Measurements from ENCODE around the gene MAN1A1.
"Not testable (repeated sequence)": the region's sequence is repeated elsewhere in the genome, so short reads cannot be mapped to it uniquely, and the experiment has no call there.

DNA sequence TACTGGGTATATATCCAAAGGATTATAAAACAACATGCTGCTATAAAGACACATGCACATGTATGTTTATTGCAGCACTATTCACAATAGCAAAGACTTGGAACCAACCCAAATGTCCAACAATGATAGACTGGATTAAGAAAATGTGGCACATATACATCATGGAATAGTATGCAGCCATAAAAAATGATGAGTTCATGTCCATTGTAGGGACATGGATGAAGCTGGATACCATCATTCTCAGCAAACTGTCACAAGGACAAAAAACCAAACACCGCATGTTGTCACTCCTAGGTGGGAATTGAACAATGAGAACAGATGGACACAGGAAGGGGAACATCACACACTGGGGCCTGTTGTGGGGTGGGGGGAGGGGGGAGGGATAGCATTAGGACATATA, 27.5 kb upstream of the MAN1A1 start:
- TF ChIP-seq EZH2 (IDR thresholded peaks at IDR 0.05; ENCODE audit: low read length, unreplicated experiment): not testable (repeated sequence)
- TF ChIP-seq, protein P1, sequence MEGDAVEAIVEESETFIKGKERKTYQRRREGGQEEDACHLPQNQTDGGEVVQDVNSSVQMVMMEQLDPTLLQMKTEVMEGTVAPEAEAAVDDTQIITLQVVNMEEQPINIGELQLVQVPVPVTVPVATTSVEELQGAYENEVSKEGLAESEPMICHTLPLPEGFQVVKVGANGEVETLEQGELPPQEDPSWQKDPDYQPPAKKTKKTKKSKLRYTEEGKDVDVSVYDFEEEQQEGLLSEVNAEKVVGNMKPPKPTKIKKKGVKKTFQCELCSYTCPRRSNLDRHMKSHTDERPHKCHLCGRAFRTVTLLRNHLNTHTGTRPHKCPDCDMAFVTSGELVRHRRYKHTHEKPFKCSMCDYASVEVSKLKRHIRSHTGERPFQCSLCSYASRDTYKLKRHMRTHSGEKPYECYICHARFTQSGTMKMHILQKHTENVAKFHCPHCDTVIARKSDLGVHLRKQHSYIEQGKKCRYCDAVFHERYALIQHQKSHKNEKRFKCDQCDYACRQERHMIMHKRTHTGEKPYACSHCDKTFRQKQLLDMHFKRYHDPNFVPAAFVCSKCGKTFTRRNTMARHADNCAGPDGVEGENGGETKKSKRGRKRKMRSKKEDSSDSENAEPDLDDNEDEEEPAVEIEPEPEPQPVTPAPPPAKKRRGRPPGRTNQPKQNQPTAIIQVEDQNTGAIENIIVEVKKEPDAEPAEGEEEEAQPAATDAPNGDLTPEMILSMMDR (conservative IDR thresholded peaks at IDR 0.05; ENCODE audit: low read depth, low read length): not testable (repeated sequence)

Data from PC-3 (cell line).